Endothelial cell of umbilical vein (primary cell): ENCODE results near the gene MTF1. TPM values are rescaled to one million over a fixed set of nuclear protein-coding genes. Genes with fewer than 3 reads are reported as not detected.

ENCODE experiments used
- BruUV-seq: library from RNA; stranded (reverse); fragments of 400-500 nt; replicated peaks from 2 replicates; lab custom pipeline; 2021; lab: Mats Ljungman, UMichigan
- CTCF ChIA-PET: fragments of 300-600, 350-600 bp; sonication (Branson Sonifier 250); formaldehyde crosslinking; loops from one replicate; lab custom pipeline; 2021; ENCODE audit warnings: antibody characterized with exemption, inconsistent platforms; lab: Charles Lee
- POLR2A ChIA-PET: fragments of 300-600, 350-600 bp; sonication (Branson Sonifier 250); formaldehyde crosslinking; loops from one replicate; lab custom pipeline; 2021; ENCODE audit warnings: antibody characterized with exemption, inconsistent platforms; lab: Charles Lee
- DNase-seq: peaks from one replicate; pipeline ENCODE4 v3.0.0-alpha.2; 2011; ENCODE audit warnings: low read depth, low spot score
- FAIRE-seq: peaks from 2 replicates; lab custom pipeline; 2011; peaks lifted over from hg19 to GRCh38; lab: Jason Lieb, UNC
- H2AFZ ChIP-seq: 2 replicates; pipeline ENCODE4 v1.6.0; 2012; ENCODE audit warnings: low read depth, low read length, control low read depth, inconsistent platforms
- H3K27ac ChIP-seq: 2 replicates; pipeline ENCODE4 v1.5.1; 2011; ENCODE audit warnings: low read depth, mild to moderate bottlenecking, control low read depth, low read length, moderate library complexity; ENCODE audit not compliant: insufficient read depth
- H3K27me3 ChIP-seq, 2 experiments: 2 replicates each; pipeline versions ENCODE4 v1.6.0 to v1.6.1; 2011; ENCODE audit warnings: low read length in 2 of 2, mixed read lengths in 1 of 2; ENCODE audit not compliant: control insufficient read depth in 2 of 2, insufficient read depth in 2 of 2
- H3K36me3 ChIP-seq, 2 experiments: 2 replicates in 1 of 2; 3 replicates in 1 of 2; pipeline ENCODE4 v1.5.1; 2011; ENCODE audit warnings: low read length in 2 of 2, mild to moderate bottlenecking in 1 of 2, moderate library complexity in 1 of 2; ENCODE audit not compliant: control insufficient read depth in 2 of 2, insufficient read depth in 2 of 2; ENCODE audit errors: extremely low read depth in 1 of 2
- H3K4me1 ChIP-seq: 3 replicates; pipeline ENCODE4 v1.5.1; 2011; ENCODE audit warnings: mild to moderate bottlenecking, low read length; ENCODE audit not compliant: control insufficient read depth, insufficient read depth; ENCODE audit errors: extremely low read depth
- H3K4me2 ChIP-seq: 2 replicates; pipeline ENCODE4 v1.6.1; 2011; ENCODE audit warnings: low read length, control low read depth, mixed read lengths; ENCODE audit not compliant: insufficient read depth
- H3K4me3 ChIP-seq, 3 experiments: fragments of 200-600 bp in 1 of 3; sonication (generic), shearing (Covaris generic) in 1 of 3; replicated peaks in 1 of 3; 2 replicates each; pipeline ENCODE4 v1.5.1; 2011 to 2016; ENCODE audit warnings: control low read depth in 3 of 3, low read length in 3 of 3, mild to moderate bottlenecking in 2 of 3, inconsistent platforms in 1 of 3, low read depth in 1 of 3, moderate library complexity in 1 of 3; ENCODE audit not compliant: insufficient read depth in 1 of 3
- H3K79me2 ChIP-seq: 2 replicates; pipeline ENCODE4 v1.6.0; 2012; ENCODE audit warnings: low read length, inconsistent platforms; ENCODE audit not compliant: control insufficient read depth, insufficient read depth
- H3K9ac ChIP-seq: replicated peaks from 2 replicates; pipeline ENCODE3; 2011; ENCODE audit warnings: low read length, control low read depth; ENCODE audit not compliant: insufficient read depth; ENCODE audit errors: extremely low read depth
- H3K9me1 ChIP-seq: replicated peaks from 3 replicates; pipeline ENCODE4 v1.6.0; 2011; ENCODE audit warnings: mild to moderate bottlenecking, low read length; ENCODE audit not compliant: control insufficient read depth, insufficient read depth; ENCODE audit errors: extremely low read depth
- H3K9me3 ChIP-seq: replicated peaks from 2 replicates; pipeline ENCODE4 v1.5.1; 2012; ENCODE audit warnings: low read length, inconsistent platforms; ENCODE audit not compliant: control insufficient read depth, insufficient read depth
- H4K20me1 ChIP-seq: replicated peaks from 2 replicates; pipeline ENCODE3; 2011; ENCODE audit warnings: mild to moderate bottlenecking, low read length; ENCODE audit not compliant: control insufficient read depth, insufficient read depth; ENCODE audit errors: extremely low read depth
- EZH2 ChIP-seq: IDR thresholded peaks from 2 replicates; pipeline ENCODE4 v1.6.1; 2012; ENCODE audit warnings: borderline replicate concordance, low read depth, mild to moderate bottlenecking, moderate library complexity, low read length, inconsistent platforms; ENCODE audit not compliant: severe bottlenecking
- FOS ChIP-seq: IDR thresholded peaks from 2 replicates; pipeline ENCODE4 v1.6.1; 2011; ENCODE audit warnings: mild to moderate bottlenecking, low read length, moderate library complexity, borderline replicate concordance; ENCODE audit not compliant: insufficient read depth
- GATA2 ChIP-seq: IDR thresholded peaks from 2 replicates; pipeline ENCODE4 v1.7.0; 2011; ENCODE audit warnings: low read depth, mild to moderate bottlenecking, moderate library complexity, mixed read lengths, low read length; ENCODE audit not compliant: insufficient read length, insufficient read depth
- JUN ChIP-seq: IDR thresholded peaks from 2 replicates; pipeline ENCODE4 v1.6.1; 2011; ENCODE audit warnings: borderline replicate concordance, low read depth; ENCODE audit not compliant: insufficient read length, insufficient read depth
- MYC ChIP-seq: IDR thresholded peaks from one replicate; pipeline ENCODE4 v1.6.1; 2011; ENCODE audit warnings: mild to moderate bottlenecking, low read depth, low read length
- POLR2A ChIP-seq: IDR thresholded peaks from 2 replicates; pipeline ENCODE4 v1.6.1; 2012; ENCODE audit warnings: low read depth, mild to moderate bottlenecking, control low read depth, low read length
- POLR2AphosphoS5 ChIP-seq: IDR thresholded peaks from 2 replicates; pipeline ENCODE4 v1.6.1; 2012; ENCODE audit warnings: low read depth, mild to moderate bottlenecking, control low read depth, low read length, moderate library complexity; ENCODE audit not compliant: insufficient read depth
- dilution Hi-C: fragments of 300-500 bp; cut with MboI; formaldehyde crosslinking; loops from one replicate; pipeline ENCODE4 v1.15.0; 2019; ENCODE audit warnings: low sequenced_read_pairs; ENCODE audit not compliant: extremely low pct_ligation_motif_present
- intact Hi-C: fragments of 100-400 bp; cut with micrococcal nuclease; formaldehyde crosslinking; loops from one replicate; pipeline ENCODE4 v1.10.0; 2022
- polyA plus RNA-seq, 4 experiments: library from polyadenylated mRNA; depleted of rRNA in 3 of 4; stranded (reverse) in 3 of 4; unstranded in 1 of 4; fragments of >200 nt; gene quantifications; 2 replicates each; pipeline versions ENCODE4 v1.2.1 to v1.2.3, GENCODE V29; 2011 to 2012; ENCODE audit warnings: missing spikeins in 1 of 4
- total RNA-seq: library from RNA; stranded (reverse); gene quantifications from 2 replicates; pipeline ENCODE4 v1.2.3, GENCODE V29; 2021
- TF ChIP-seq, protein P1 (sequence below), 2 donors: IDR thresholded peaks; 1 replicate in 1 of 2; 2 replicates in 1 of 2; pipeline ENCODE4 v1.5.1; 2011; ENCODE audit warnings: low read length in 2 of 2, mild to moderate bottlenecking in 2 of 2, moderate library complexity in 2 of 2, control low read depth in 1 of 2, inconsistent platforms in 1 of 2, low read depth in 1 of 2; ENCODE audit not compliant: insufficient read depth in 1 of 2; ENCODE audit errors: extremely low read depth in 1 of 2
- TF ChIP-seq, protein P2 (sequence below): IDR thresholded peaks from 2 replicates; pipeline ENCODE4 v1.6.1; 2011; ENCODE audit not compliant: insufficient read depth, insufficient read length

Gene MTF1
- total and polyA plus RNA-seq, 2 donors (not counting 3 experiments of a cell fraction or from before 2014, with no cell fraction given): 4.9 to 18.5 TPM

DNA sequence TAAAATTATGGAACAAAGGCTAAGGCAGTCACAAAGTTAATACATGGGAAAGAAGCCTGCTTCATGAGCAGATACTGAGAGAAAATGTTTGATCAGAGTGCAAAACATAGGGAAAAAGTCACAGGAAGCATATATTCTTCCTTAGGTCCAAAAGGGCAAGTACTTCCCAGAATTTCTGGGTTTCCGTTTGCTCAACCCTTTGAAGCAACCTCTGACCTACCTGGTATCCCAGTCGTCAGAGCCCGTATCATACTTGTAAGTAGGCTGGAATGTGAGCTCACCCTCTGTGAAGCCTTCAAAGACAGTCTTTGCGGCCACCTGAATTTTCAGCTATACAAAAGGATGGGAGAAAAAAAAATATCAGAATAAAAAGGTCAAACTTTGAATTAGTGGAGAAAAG is 20.5 kb upstream of the MTF1 start:
- H3K9me3 ChIP-seq: no peaks in the 10 kb centered on the region
- H3K9ac ChIP-seq: no peak overlapping the region
- no peaks in the 10 kb centered on the region for H3K9me1 ChIP-seq
- H3K4me1 ChIP-seq: no peaks in the 10 kb centered on the region
- intact Hi-C loops (no loop called here), dilution Hi-C loops (no loop called here)
- DNase-seq (no peak), FAIRE-seq (no peak)
- TF ChIP-seq, protein P1, sequence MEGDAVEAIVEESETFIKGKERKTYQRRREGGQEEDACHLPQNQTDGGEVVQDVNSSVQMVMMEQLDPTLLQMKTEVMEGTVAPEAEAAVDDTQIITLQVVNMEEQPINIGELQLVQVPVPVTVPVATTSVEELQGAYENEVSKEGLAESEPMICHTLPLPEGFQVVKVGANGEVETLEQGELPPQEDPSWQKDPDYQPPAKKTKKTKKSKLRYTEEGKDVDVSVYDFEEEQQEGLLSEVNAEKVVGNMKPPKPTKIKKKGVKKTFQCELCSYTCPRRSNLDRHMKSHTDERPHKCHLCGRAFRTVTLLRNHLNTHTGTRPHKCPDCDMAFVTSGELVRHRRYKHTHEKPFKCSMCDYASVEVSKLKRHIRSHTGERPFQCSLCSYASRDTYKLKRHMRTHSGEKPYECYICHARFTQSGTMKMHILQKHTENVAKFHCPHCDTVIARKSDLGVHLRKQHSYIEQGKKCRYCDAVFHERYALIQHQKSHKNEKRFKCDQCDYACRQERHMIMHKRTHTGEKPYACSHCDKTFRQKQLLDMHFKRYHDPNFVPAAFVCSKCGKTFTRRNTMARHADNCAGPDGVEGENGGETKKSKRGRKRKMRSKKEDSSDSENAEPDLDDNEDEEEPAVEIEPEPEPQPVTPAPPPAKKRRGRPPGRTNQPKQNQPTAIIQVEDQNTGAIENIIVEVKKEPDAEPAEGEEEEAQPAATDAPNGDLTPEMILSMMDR (IDR thresholded peaks at IDR 0.05; ENCODE audit: extremely low read depth in 1 of 2, insufficient read depth in 1 of 2, low read depth in 1 of 2, low read length in 2 of 2): no peak
- TF ChIP-seq JUN: no peak
- no peak for TF ChIP-seq POLR2AphosphoS5
- no peak for TF ChIP-seq GATA2
- TF ChIP-seq, protein P2, sequence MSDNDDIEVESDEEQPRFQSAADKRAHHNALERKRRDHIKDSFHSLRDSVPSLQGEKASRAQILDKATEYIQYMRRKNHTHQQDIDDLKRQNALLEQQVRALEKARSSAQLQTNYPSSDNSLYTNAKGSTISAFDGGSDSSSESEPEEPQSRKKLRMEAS: no peak
- no peak for TF ChIP-seq MYC
- TF ChIP-seq EZH2: no peak
- no peak for TF ChIP-seq POLR2A
- no peak for TF ChIP-seq FOS
- no peak overlapping the region for H3K27ac ChIP-seq
- no peak overlapping the region for H3K4me2 ChIP-seq
- H4K20me1 ChIP-seq: no peaks in the 10 kb centered on the region
- no peaks in the 10 kb centered on the region for H3K79me2 ChIP-seq
- peaks cover 0 to 17% of the 10 kb centered on the region in 2 experiments for H3K36me3 ChIP-seq
- H3K4me3 ChIP-seq: no peak overlapping the region
- no peak overlapping the region for H2AFZ ChIP-seq
- BruUV-seq: no TSS peak
- ChIA-PET POLR2A (no interaction called here), CTCF (interaction anchor here (0.9 to 1.7 kb wide), 3 partner anchors 18 to 96 kb away, joined by 3 to 6 read pairs (median 3); partner anchors contain the start of gene MTF1)
- H3K27me3 ChIP-seq: no peaks in the 10 kb centered on the region
